ENCODE results near the gene VEPH1.

GRCh38 chr3:157453824-157454223 is 49.4 kb downstream of the VEPH1 start:
- TF ChIP-seq EZH2 (IDR thresholded peaks at IDR 0.05; ENCODE audit: borderline replicate concordance, low read depth, low read length) (no peak), GATAD2A (IDR thresholded peaks at IDR 0.05) (no peak), SPI1 (IDR thresholded peaks at IDR 0.05; ENCODE audit: borderline replicate concordance, low read depth, low read length) (no peak), RAD51 (IDR thresholded peaks at IDR 0.05; ENCODE audit: borderline replicate concordance, low read depth) (no peak), FOSL1 (tag; conservative IDR thresholded peaks at IDR 0.05) (no peak), ATF2 (CRISPR knock-in tag; IDR thresholded peaks at IDR 0.05) (no peak), POLR2A (conservative IDR thresholded peaks at IDR 0.05) (no peak)
